GM18526 (cell line): Measurements from ENCODE around the gene ARHGEF7.

Experiments used
- POLR2A ChIP-seq: IDR thresholded peaks from 3 replicates; pipeline ENCODE4 v1.6.1; 2011; ENCODE audit not compliant: insufficient read length; ENCODE audit errors: extremely low read depth

The ARHGEF7 gene

GRCh38 chr13:111354789-111355188, 239.7 kb downstream of the ARHGEF7 start:
- TF ChIP-seq POLR2A: no peak
